NCI-H2029 treated with DMSO at 0.1 percent for 48 hours (cell line): ENCODE data around the gene GNRHR.
"Not testable (repeated sequence)": the region's sequence is repeated elsewhere in the genome, so short reads cannot be mapped to it uniquely, and the experiment has no call there.

Experiments
- DNase-seq: peaks from one replicate; lab custom pipeline; 2025; lab: John Stamatoyannopoulos, UW

GNRHR gene

DNA sequence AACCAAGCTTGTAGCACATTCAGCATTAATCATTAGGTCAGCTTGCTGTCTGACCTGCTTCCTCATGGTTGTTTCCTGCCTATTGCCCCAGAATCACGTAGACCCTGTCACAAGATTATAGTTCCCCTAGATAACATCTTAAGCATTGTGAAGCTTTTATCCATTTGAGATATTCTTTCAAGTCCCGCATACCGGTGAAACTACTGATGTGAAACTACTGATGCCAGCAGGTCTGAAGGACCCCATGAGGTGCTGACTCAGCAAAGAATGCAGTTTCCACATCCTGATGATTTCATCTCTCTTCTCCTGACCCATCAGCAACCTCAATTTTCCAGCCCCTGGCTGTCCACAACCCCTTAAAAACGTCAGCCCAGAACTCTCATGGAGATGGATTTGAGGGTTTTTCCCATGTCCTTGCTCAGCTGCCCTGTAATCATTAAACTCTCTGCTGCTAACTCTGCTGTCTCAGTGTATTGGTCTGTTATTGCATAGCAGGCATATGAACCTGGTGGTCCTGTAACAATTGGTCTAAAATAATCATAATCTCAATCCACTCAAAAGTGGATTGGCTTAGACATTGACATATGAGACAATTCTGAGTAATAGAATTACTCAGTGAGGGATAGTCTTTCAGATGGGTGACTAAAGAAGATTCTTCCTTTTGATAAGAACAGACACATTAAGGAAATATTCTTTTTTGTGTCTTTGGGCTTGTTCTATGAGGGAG lies 26.9 kb downstream of the GNRHR start:
- DNase-seq: no peak

DNA sequence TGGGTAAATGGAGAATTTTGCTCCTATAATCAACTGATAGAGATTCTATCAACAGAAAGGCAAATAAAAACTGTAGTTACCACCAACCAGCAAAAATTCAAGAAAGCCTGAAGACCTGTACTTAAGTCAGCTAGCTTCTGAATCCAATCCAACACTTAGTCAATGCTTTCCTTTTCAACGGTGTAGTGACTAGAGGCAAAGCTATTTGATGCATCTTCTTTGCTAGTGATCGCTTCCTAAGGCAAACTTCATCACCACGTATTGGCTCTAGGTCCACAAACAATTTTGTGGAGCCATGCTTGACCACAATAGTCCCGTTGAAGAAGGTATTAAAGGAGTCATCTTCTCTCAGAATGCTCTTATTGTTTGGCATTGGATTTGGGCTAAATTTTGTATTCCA lies 28.2 kb downstream of the GNRHR start:
- DNase-seq: no peak

DNA sequence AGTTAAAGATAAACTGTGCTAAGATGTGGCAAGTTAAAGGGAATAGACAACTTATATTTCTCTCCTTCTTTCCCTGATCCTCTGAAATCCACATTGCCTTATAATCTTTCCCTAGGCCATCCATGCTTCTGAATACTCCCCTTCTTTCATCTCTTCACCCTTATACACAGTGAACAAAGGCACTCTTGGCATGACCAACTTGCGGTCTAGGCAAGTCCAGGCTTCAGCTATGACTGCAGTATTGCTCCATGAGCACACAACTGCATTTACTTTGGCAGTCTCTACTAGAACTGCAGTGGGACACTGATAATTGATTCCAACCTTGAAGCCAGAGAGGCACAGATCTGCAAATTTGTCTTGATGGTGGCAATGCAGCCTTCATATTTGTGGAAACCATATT lies 29.1 kb downstream of the GNRHR start:
- no peak for DNase-seq

DNA sequence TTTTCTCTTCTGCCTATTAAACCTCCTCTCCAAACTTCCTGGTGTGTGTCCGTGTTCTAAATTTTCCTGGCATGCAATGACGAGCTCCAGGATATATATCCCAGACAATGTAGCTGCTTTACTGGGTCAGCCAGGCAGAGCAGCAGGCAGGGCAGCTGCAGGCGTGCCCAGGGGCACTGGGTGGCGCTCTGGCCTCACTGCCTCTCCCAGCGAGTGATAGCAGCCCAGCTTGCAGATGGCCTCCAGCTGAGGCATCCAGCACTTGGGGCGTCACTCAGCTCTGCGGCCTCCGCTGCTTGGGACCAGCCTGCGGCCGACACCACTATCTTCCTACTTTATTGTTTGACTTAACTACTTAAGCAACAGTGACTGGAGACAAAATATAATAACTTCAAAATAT lies 30.2 kb downstream of the GNRHR start:
- DNase-seq: no peak

DNA sequence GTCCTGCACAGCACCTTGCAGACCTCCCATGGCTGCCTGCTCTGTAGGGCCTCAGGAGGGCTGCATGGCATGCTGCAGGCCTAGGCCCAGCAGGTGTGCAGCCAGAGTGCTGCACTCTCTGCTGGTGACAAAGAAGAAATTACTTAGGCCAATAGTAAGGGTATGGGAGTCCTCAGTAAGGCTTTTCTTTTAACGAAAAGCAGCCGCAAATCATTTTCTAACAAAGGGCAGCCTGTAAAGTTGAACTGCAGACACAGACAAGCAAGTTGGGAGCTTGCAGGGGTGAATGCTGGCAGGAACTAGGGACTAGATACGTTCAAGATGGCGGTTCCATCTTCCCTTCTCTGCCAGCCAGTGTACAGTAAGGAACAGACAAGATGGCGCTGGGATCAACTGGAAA lies 30.8 kb downstream of the GNRHR start:
- DNase-seq: no peak

DNA sequence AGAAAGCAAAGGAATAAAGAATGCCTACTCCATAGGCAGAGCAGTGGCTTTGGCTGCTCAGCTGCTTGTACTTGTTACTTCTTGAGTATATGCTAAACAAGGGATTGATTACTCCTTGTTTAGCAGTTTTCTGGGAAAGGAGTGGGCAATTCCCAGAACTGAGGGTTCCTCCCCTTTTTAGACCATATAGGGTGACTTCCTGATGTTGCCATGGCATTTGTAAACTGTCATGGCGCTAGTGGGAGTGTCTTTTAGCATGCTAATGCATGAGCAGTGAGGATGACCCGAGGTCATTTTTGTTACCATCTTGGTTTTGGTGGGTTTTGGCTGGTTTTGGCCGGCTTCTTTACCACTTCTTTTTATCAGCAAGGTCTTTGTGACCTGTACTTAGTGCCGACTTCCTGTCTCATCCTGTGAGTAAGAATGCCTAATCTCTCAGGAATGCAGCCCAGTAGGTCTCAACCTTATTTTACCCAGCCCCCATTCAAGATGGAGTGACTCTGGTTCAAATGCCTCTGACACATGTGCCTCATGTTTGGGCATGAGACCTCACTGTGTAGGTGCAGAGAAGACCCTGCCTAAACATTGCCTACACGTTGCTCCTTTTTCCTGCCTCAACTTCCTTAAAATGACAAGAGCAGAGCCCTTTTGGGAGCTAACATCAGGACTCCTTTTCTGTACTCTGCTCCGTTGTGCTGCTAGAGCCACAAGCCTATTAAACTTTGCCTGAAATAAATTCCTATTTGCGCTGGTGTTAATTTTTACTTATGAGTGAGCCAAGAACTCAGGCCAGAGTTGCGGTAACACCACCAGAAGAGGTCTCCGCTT lies 32.2 kb downstream of the GNRHR start:
- DNase-seq: no peak

DNA sequence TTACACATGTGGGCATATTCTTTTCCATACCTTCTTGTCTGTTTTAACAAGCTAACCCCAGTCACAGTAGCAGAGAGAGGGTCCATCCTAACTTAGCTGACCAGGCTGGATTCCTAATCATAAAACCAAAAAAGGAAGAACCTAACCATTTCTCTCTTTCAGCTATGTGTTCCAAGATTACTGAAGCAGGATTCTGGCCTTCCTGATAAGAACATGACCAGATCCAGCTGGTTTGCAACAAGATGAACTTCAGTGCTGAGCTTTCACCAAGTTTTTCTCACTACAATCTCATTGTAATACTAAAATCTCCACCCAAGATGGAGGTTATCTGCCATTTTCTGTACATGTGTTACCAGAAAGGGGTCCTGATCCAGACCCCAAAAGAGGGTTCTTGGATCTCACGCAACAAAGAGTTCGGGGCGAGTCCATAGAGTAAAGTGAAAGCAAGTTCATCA lies 32.8 kb downstream of the GNRHR start:
- DNase-seq: no peak

DNA sequence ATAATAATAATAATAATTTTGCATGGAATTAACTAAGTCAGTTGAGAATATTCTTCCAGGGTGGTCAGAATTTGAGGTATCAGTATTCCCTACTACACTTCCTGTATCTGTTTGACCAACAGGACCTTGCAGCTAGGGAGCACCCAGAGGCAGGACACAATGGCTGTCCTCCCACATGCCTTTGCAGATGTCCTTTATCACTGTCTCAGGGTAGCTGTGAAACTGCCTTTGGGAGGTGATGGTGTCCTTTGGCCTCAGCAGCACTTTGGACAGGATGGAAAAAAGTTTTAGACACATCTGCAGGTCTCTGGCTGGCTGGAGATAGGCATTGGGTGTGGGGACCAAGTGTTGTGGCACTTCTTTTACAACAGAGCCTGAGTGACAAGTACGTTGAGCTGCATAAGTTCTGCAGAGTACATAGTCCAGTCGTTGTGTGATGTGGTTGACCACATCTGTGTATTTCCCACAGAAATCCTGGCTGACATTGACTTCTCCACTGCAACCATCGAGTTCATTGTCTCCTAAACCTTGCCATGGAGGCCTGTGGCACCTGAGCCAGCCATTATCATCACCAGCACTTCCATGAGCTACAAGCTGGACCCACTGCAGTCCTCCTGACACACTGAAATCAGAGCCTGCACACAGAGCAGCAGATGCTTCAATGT lies 34.1 kb downstream of the GNRHR start:
- no peak for DNase-seq

DNA sequence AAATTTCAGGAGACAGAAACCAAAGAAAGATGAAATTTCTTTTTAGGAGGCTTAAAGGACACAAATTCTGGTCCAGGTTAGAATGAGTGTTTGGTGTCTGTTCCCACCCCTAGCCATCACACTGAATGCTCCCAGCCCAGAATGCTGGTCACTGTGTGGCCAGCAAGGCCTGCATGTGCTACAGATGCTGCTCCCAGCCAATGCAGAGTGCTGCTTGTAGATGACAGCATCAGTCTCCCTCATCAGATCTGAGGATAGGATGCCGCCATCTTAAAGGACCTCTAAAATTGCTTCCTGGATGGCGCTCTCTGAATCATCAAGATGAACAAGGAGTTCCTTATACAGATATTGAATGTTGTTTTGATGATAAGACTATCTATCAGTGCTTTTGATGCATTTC lies 35.3 kb downstream of the GNRHR start:
- no peak for DNase-seq

DNA sequence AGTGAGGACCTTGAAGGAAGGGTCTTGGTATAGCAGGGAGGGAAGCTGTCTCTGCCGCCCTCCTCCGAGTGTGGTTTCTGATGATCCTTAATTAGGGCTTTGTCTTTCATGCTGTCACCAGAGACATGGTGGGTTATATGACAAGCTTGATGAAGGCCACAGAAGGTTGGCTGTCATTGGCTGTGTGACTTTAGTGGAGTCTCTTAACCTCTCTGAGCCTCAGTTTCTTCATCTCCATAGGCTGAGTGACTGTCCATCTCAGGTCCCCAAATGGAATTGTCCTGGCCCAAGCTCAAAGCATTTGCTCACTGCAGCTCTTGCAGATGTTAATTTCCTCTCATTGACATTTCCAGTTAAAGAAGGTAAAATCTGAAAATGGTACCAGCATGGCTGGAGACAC lies 36.6 kb downstream of the GNRHR start:
- no peak for DNase-seq

DNA sequence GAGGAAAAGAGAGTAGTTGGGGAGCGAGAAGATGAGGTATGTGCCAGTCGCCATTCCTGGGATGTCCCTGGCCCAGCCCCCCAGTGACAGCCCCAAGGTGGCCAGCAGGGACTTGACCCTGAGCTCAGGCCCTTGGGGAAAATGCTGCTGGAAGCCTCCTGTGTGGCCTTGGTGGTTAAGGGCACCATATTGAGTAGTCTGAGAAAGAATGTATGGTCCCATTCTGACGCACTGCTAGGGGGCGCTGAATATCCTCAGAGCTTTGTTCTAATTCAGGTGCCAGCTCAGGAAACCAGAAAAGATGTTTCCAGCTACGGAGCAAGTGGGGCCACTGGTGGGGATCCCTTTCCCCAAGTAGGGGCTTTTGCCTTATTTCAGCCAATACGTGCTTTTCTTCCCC lies 39.2 kb downstream of the GNRHR start:
- no peak for DNase-seq

DNA sequence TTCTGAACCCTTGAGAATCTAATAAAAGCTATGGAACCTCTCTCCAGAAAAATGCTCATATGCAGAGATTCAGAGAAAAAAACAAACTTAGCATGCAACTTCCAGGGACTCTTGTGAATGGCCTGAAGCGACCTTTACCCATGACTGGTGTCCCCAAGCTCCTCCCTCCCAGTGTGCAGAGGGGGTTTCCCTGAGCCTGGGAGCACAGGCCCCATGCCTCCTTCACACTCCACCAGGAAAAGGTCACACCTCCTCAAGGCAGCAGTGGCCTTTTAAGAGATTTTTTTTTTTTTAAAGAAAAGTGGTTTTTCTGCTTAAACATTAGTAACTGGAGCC lies 40.0 kb downstream of the GNRHR start:
- DNase-seq: no peak

DNA sequence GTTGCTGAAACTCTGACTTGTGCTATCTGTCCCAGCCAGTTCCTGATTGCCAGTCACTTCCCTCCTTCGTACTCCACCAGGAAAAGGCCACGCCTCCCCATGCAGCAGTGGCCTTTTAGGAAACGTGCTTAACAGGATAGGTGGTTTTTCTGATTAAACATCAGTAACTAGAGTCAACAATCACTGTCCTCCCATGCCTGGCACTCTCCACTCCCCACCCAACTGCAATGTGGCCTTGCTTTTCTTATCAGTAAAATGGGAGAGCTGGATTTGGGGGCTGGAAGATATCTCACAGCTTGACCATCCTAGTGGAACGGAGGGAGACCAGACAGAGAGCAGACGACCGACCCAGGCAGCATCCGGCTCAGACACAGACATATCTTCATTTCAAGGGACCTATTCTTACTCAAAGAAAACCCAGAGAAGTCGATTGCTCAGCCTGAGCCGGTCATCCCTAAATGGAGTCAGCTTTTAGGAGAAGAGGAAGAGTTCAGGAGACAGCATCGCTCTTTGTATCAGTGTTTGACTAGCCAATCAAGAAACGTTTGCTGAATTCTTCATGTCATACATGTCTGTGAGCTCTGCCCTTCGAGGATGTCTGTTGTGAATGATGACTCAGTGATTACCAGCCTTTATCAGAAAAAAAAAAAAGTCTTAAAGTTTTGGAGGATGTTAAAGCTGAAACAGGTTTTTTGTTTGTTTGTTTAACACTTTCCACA lies 40.5 kb downstream of the GNRHR start:
- DNase-seq: no peak

DNA sequence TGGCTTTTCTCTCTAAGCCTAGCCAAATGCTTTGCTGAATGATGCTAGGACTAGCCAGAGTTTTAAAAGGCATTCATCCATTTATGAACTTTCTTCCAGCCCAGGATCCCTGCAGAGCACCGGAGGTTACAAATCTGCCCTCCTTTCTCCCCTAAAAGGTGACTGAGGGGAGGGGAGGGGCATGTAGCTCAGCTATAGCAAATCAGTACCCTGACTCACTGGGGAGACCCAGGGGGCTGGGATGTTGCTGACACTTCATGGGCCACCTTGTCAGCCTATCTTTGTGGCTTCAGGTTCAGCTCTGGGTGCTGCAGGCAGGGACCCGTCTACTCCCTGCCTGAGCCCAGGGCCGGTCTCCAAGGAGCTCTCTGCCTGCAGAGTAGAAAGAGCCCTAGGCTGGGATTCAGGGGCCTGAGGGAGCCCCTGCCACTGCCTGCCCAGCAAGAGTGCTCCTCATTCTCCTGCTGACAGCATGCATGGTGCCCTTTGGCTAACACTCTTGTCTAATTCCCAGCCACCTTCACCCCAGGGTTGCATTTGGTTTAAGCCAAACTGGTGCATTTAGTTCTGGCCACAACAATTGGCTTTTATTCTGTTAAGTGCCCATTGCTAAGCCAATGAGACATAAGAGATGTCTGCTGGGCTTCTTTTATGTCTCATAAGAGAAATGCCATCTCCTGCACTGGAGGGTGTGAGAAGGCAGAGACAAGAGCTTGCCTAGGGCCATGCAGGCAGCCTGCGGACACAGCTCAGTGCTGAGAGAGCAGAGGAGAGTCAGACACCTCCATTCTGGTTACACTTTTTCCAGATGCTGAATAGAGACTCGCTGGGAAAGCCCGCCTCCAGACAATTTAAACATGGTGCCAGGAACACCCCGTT lies 41.3 kb downstream of the GNRHR start:
- no peak for DNase-seq

DNA sequence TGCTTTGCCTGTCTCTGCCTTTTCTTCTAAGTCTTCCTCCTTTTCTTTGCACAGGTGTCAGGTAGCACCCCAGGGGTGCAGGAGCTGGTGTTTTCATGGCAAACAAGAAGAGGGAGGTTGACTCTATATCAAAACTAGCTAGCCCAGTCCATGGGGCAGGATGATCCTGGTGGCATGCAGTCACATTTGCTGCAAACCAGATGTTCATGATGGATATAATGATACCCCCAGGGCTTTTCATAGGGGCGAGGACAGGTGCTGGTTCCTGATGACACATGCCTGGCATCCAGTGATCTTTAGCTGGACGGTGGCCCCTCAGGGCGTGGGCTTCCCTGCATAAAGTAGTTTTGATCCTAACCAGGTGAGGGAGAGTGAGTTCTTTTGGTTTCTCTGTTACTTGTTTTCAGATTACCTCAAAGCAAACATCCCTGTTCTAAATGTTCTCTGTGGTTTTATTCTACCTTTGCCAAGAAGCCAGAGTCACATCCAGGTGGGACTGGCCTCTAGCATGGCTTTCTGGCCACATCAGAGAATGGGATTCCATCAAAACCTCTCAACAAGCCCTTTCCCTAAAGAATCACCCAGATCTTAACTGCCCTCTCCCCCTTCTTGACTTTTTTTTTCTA lies 42.1 kb downstream of the GNRHR start:
- no peak for DNase-seq

DNA sequence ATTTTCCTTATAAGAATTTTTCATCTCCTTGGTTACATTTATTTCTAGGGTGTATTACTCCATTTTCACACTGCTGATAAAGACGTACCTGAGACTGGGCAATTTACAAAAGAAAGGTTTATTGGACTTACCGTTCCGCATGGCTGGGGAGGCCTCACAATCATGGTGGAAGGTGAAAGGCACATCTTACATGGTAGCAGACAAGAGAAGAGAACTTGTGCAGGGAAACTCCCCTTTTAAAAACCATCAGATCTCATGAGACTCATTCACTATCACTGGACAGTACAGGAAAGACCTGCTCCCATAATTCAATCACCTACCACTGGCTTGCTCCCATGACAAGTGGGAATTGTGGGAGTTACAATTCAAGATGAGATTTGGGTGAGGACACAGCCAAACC lies 47.5 kb downstream of the GNRHR start:
- DNase-seq: not testable (repeated sequence)

DNA sequence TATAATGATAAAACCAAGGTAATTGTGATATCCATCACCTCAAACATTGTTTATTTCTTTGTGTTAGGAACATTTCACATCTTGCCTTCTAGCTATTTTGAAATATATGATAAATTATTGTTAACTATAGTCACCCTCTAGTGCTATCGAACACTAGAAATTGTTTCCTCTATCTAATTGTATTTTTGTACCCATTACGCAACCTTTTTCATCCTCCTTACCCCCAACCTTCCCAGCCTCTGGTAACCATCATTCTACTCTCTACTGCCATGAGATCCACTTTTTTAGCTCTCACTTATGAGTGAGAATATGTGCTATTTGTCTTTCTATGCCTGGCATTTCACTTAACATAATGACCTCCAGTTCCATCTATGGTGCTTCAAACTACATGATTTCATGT lies 49.3 kb downstream of the GNRHR start:
- no peak for DNase-seq

DNA sequence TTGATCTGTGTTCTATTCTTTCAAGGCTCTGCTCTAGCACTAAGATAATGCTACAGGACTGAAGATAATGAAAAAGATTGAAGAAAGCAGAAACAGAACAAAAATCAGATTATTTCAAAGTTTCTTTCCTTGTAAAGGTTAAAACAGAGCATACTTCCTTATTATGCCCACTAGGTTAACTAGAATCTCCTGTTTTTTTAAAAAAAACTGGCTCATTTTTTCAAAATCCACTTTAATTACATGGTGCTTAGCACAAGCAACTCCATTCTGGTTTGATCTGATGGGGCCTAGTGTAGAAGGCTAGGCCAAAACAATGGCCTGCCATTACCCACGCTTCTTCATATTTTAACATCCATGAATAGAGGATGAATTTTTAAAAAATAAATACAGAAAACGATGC lies 52.0 kb downstream of the GNRHR start:
- DNase-seq: no peak

DNA sequence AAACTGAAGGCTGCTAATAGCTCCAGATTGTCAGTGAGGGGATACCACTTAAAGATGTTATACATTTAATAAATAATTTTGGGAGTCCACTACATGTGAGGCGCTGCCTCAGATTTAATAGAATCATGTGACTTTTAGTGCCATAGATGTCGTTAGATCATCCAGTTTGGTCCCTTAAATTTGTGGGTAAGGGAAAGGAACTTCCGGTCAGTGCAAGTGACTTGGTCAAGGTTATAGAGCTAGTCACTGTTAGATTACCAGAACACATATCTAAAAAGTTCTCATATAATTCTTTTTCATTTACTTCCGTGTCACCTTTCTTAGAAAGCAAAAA lies 52.7 kb downstream of the GNRHR start:
- no peak for DNase-seq

DNA sequence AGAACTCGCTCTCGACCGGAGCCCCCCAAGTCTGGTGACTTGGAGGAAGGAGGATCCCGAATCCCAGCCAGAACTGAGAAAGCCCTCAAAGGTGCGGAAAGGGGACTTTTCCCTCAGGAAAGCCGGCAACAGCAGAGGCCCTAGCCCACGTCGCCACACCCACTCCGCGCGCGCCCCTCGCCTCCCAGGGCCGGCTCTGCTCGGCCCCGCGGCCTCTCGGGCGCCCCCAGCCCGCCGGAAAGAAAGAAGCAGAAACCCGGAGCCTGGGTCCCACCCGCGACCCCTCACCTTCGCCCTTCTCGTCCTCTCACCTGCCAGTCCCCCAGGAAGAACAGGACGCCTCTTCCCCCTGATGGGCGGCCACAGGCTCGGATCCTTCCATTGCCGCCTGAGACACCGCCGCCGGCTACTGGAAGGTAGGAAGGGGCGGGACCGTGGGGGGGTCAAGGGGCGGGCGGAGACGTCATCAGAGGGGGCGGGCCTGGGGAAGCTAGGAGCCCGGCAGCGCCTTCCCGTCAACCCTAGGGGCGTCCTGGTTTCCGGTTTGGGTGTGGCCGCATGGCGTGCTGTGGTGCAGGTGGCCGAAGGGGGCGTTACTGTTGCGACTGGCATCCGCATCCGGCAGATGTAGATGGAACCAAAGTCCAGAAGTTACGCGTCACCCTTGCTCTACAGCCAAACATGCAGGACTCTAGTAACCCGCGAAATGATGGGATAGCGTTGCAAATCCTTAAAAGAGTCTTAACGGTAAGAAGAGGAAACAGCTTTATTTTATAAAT lies 53.3 kb downstream of the GNRHR start, which contains the start of gene UBA6:
Gene UBA6, minus strand, starts transcription at position 418 of the 779 bp plus-strand sequence. Its CDS starts 36 bp downstream, at position 382.
- DNase-seq: peak; percentile 81
